D721Med (cell line): ENCODE data around the gene RHOH.

ENCODE experiments used
- DNase-seq: peaks from one replicate; pipeline ENCODE4 v3.0.0; 2011; ENCODE audit warnings: low spot score; ENCODE audit not compliant: insufficient read length
- FAIRE-seq: peaks from 2 replicates; lab custom pipeline; 2011; peaks lifted over from hg19 to GRCh38; lab: Jason Lieb, UNC
- TF ChIP-seq, protein P1 (sequence below): IDR thresholded peaks from 2 replicates; pipeline ENCODE4 v1.5.1; 2012; ENCODE audit warnings: mild to moderate bottlenecking, control low read depth; ENCODE audit not compliant: insufficient read depth; ENCODE audit errors: missing control alignments

Gene RHOH

GRCh38 chr4:40204507-40205258, 7.9 kb downstream of the RHOH start:
- TF ChIP-seq, protein P1, sequence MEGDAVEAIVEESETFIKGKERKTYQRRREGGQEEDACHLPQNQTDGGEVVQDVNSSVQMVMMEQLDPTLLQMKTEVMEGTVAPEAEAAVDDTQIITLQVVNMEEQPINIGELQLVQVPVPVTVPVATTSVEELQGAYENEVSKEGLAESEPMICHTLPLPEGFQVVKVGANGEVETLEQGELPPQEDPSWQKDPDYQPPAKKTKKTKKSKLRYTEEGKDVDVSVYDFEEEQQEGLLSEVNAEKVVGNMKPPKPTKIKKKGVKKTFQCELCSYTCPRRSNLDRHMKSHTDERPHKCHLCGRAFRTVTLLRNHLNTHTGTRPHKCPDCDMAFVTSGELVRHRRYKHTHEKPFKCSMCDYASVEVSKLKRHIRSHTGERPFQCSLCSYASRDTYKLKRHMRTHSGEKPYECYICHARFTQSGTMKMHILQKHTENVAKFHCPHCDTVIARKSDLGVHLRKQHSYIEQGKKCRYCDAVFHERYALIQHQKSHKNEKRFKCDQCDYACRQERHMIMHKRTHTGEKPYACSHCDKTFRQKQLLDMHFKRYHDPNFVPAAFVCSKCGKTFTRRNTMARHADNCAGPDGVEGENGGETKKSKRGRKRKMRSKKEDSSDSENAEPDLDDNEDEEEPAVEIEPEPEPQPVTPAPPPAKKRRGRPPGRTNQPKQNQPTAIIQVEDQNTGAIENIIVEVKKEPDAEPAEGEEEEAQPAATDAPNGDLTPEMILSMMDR = no peak
- DNase-seq (no peak), FAIRE-seq (no peak)

- FAIRE-seq = no peak
- no peak for DNase-seq
Measured at GRCh38 chr4:40205259-40206198, 8.7 kb downstream of the RHOH start.

DNA sequence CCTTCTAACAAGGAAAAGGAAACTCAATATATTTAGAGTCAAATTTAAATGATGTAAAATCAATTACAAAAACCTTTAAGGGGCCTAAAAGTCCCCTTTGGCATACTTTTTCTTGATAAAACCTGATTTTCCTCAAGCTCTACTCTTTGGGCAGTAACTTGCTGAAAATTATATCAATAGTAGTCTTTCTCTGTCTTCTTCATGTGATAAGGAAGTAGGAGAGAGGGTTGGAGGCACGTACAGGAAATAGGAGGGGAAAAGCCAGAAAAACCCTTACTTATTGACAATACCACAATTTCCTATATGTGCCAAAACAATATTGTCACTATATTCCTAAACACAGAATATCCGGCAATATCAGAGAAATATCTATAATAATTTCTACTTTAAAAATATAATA, 9.6 kb downstream of the RHOH start:
- FAIRE-seq (no peak), DNase-seq (no peak)
- TF ChIP-seq, protein P1 = no peak

More at GRCh38 chr4:40205259-40206198, 8.7 kb downstream of the RHOH start:
- TF ChIP-seq, protein P1 = no peak

DNA sequence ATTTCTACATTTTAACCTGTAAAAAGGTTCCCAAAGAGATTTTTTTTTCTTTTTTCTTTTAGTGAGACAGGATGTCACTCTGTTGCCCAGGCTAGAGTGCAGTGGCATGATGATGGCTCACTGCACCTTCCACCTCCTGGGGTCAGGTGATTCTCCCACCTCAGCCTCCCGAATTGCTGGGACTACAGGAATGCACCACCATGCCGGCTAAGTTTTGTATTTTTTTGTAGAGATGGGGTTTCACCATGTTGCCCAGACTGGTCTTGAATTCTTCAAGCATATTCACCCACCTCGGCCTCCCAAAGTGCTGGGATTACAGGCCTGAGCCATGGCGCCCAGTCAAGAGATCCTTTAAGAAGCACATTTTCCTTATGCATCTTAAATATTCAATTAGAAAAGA, 12.6 kb downstream of the RHOH start:
- DNase-seq (no peak), FAIRE-seq (no peak)
- TF ChIP-seq, protein P1 = no peak

DNA sequence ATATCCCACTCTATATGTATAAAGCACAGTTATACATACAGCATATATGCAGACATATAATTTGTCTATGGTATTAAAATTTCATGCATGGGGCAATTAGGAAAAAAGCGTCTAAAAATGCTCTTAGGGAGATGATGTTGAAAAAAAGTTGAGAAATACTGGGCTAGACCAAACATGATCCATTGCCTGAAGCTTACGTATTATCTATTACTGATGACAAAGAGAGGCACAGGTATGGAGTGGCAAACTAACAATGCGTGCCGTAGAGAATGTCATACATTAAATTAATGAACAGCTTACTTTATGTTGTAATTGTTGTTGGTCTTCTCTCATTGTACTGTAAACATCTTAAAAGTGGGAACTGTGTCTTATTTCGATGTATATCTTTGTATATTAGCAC, 13.9 kb downstream of the RHOH start:
- no peak for DNase-seq
- TF ChIP-seq, protein P1 = no peak
- no peak for FAIRE-seq

- no peak for FAIRE-seq
- DNase-seq = no peak
- TF ChIP-seq, protein P1 = no peak
Measured at GRCh38 chr4:40211224-40212185, 14.7 kb downstream of the RHOH start.
